ENCODE data around the gene WDR48.

Gene WDR48

DNA sequence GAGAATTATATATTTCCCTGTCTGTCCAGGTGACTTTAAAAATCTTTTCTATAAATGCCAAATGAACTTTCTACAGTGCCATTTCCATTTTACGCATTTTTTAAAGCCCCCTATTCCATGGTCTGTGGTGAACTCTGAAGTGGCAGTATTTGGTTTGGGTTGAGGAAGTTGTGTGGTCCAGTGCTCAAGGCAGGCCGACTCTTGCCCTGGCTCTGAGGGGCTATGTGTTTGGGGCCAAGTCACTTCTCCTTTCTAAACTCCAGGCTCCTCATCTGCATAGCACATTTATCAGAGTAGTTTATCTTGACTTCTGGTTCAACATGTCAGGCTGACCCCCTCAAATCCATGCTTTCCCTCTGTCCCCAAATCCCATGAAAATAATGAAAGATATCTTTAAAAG is 69.8 kb downstream of the WDR48 start:
- H3K27me3 ChIP-seq (ENCODE audit: insufficient read depth, low read length) = no peaks in the 10 kb centered on the region
- TF ChIP-seq EZH2 (IDR thresholded peaks at IDR 0.05; ENCODE audit: borderline replicate concordance, low read length) = no peak
- TF ChIP-seq, protein P1, sequence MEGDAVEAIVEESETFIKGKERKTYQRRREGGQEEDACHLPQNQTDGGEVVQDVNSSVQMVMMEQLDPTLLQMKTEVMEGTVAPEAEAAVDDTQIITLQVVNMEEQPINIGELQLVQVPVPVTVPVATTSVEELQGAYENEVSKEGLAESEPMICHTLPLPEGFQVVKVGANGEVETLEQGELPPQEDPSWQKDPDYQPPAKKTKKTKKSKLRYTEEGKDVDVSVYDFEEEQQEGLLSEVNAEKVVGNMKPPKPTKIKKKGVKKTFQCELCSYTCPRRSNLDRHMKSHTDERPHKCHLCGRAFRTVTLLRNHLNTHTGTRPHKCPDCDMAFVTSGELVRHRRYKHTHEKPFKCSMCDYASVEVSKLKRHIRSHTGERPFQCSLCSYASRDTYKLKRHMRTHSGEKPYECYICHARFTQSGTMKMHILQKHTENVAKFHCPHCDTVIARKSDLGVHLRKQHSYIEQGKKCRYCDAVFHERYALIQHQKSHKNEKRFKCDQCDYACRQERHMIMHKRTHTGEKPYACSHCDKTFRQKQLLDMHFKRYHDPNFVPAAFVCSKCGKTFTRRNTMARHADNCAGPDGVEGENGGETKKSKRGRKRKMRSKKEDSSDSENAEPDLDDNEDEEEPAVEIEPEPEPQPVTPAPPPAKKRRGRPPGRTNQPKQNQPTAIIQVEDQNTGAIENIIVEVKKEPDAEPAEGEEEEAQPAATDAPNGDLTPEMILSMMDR (IDR thresholded peaks at IDR 0.05; ENCODE audit: low read length) = no peak
- no peaks in the 10 kb centered on the region for H3K9me2 ChIP-seq (ENCODE audit: low read depth, low read length)
- peaks cover 54% of the 10 kb centered on the region for H3K4me1 ChIP-seq (ENCODE audit: insufficient read depth, low read length, severe bottlenecking)
- no peaks in the 10 kb centered on the region for H3K79me2 ChIP-seq (ENCODE audit: insufficient read depth, low read length)
- H3K36me3 ChIP-seq (ENCODE audit: insufficient read depth, low read length) = no peaks in the 10 kb centered on the region
- no peaks in the 10 kb centered on the region for H4K20me1 ChIP-seq (ENCODE audit: insufficient read depth, low read length)
- peak overlapping the region; percentile 86 for H3K27ac ChIP-seq (ENCODE audit: low read depth, low read length, poor library complexity, severe bottlenecking)
- no peak overlapping the region for H2AFZ ChIP-seq (ENCODE audit: low read length)
- H3K4me2 ChIP-seq (ENCODE audit: low read length) = peak overlapping the region; percentile 43; the same call in 1 of the 2 replicates
- no peaks in the 10 kb centered on the region for H3F3A ChIP-seq (ENCODE audit: insufficient read depth, low read length)
- H3K9me3 ChIP-seq (ENCODE audit: low read length) = no peaks in the 10 kb centered on the region
- peak overlapping the region; percentile 29; the same call in 1 of the 2 replicates for H3K9ac ChIP-seq (ENCODE audit: low read length)
- no peak overlapping the region for H3K4me3 ChIP-seq (ENCODE audit: low read depth, low read length, poor library complexity, severe bottlenecking)

DNA sequence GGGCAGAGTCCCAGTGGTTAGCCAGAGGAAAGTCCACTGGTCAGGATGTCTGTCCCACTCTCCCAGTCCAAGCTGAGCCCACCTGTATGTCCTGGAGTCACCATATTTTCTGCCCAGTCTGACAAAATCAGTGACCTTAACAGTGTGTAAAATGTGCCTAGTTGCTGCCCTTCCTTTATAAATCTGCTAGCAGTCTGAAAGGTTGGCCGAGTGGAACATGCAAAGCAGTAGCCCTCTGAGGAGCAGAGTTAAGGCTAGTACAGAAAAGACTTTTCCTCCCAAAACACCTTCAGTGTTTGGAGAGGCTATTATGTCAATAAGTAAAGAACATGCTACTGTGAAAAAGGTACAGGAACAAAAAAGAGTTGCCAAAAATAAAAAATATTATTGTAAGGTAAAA is 71.0 kb downstream of the WDR48 start:
- H3K4me2 ChIP-seq (ENCODE audit: low read length) = peak overlapping the region; percentile 43; the same call in 1 of the 2 replicates
- no peak overlapping the region for H2AFZ ChIP-seq (ENCODE audit: low read length)
- H3K27me3 ChIP-seq (ENCODE audit: insufficient read depth, low read length) = no peaks in the 10 kb centered on the region
- H3K9ac ChIP-seq (ENCODE audit: low read length) = peak overlapping the region; percentile 31; the same call in 1 of the 2 replicates
- H4K20me1 ChIP-seq (ENCODE audit: insufficient read depth, low read length) = no peaks in the 10 kb centered on the region
- H3K4me3 ChIP-seq (ENCODE audit: low read depth, low read length, poor library complexity, severe bottlenecking) = peak overlapping the region; percentile 7
- no peaks in the 10 kb centered on the region for H3F3A ChIP-seq (ENCODE audit: insufficient read depth, low read length)
- H3K79me2 ChIP-seq (ENCODE audit: insufficient read depth, low read length) = no peaks in the 10 kb centered on the region
- no peaks in the 10 kb centered on the region for H3K9me3 ChIP-seq (ENCODE audit: low read length)
- H3K4me1 ChIP-seq (ENCODE audit: insufficient read depth, low read length, severe bottlenecking) = peaks cover 65% of the 10 kb centered on the region
- H3K36me3 ChIP-seq (ENCODE audit: insufficient read depth, low read length) = no peaks in the 10 kb centered on the region
- TF ChIP-seq, protein P1 (IDR thresholded peaks at IDR 0.05; ENCODE audit: low read length) = no peak
- TF ChIP-seq EZH2 (IDR thresholded peaks at IDR 0.05; ENCODE audit: borderline replicate concordance, low read length) = no peak
- no peaks in the 10 kb centered on the region for H3K9me2 ChIP-seq (ENCODE audit: low read depth, low read length)
- peak overlapping the region; percentile 86 for H3K27ac ChIP-seq (ENCODE audit: low read depth, low read length, poor library complexity, severe bottlenecking)

DNA sequence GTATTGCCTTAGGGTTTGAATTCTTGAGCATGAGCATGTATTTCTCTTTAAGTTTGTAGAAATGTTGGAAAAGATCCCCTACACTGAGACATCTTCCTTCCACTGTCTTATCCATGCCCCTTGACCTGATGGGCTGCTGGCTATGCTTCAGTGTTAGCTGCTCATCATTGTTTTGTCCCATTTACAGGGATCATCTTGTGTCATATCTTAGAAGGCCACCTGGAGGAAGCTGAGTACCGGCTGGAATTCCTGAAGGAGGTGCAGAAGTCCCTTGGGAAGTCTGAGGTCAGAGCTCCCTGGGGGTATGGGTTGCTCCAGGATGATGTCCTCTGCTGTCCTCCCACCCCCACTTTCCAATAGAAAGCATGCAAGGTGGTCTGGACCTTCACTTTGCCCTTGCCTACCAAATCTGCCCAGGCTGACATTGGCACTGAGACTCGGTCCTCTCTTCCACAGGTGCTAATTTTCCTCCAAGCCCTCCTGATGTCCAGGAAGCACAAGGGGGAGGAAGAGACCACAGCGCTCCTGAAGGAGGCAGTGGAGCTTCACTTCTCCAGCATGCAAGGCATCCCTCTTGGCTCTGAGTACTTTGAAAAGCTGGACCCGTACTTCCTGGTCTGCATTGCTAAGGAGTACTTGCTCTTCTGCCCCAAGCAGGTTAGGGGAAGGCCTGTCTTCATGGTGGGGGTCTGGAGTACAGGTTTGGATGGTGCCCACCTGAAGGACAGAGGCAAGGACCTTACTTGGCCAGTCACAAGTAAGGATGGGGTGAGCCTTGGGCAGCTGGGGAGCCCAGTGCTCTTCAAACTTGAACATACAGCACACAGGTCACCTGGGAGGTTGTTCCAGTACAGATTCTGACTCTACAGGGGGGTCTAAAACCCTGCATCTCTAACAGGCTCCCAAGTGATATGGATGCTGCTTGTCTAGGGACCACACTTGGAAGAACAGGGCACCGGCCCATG is 73.3 kb downstream of the WDR48 start:
- no peak overlapping the region for H3K4me2 ChIP-seq (ENCODE audit: low read length)
- H3K4me3 ChIP-seq (ENCODE audit: low read depth, low read length, poor library complexity, severe bottlenecking) = no peak overlapping the region
- H3K4me1 ChIP-seq (ENCODE audit: insufficient read depth, low read length, severe bottlenecking) = peaks cover 64% of the 10 kb centered on the region
- no peaks in the 10 kb centered on the region for H3K9me2 ChIP-seq (ENCODE audit: low read depth, low read length)
- no peak overlapping the region for H3K9ac ChIP-seq (ENCODE audit: low read length)
- no peak overlapping the region for H2AFZ ChIP-seq (ENCODE audit: low read length)
- no peaks in the 10 kb centered on the region for H3F3A ChIP-seq (ENCODE audit: insufficient read depth, low read length)
- H3K36me3 ChIP-seq (ENCODE audit: insufficient read depth, low read length) = no peaks in the 10 kb centered on the region
- no peaks in the 10 kb centered on the region for H3K27me3 ChIP-seq (ENCODE audit: insufficient read depth, low read length)
- no peaks in the 10 kb centered on the region for H4K20me1 ChIP-seq (ENCODE audit: insufficient read depth, low read length)
- TF ChIP-seq, protein P1 (IDR thresholded peaks at IDR 0.05; ENCODE audit: low read length) = no peak
- no peak for TF ChIP-seq EZH2 (IDR thresholded peaks at IDR 0.05; ENCODE audit: borderline replicate concordance, low read length)
- no peak overlapping the region for H3K27ac ChIP-seq (ENCODE audit: low read depth, low read length, poor library complexity, severe bottlenecking)
- no peaks in the 10 kb centered on the region for H3K9me3 ChIP-seq (ENCODE audit: low read length)
- no peaks in the 10 kb centered on the region for H3K79me2 ChIP-seq (ENCODE audit: insufficient read depth, low read length)

Measured in OCI-LY1 (cell line).